GM18499 (cell line): ENCODE results near the gene WNT3.

Experiments
- ATAC-seq: cut with Tn5 transposase; IDR thresholded peaks from one replicate; pipeline ENCODE4 v1.9.1; 2021; ENCODE audit warnings: moderate number of reproducible peaks; ENCODE audit not compliant: insufficient read depth, unreplicated experiment

Gene WNT3

GRCh38 chr17:46837521-46837920 lies 19.0 kb upstream of the WNT3 start:
- no peak for ATAC-seq

GRCh38 chr17:46836500-46836899 lies 18.0 kb upstream of the WNT3 start:
- ATAC-seq: no peak

- no peak for ATAC-seq
Observed at GRCh38 chr17:46834846-46835245, 16.4 kb upstream of the WNT3 start.

GRCh38 chr17:46833840-46834208 lies 15.3 kb upstream of the WNT3 start:
- ATAC-seq: no peak

GRCh38 chr17:46832945-46833839 lies 14.7 kb upstream of the WNT3 start:
- ATAC-seq: no peak

- ATAC-seq: no peak
Observed at GRCh38 chr17:46832331-46832821, 13.9 kb upstream of the WNT3 start.

GRCh38 chr17:46831573-46832330 lies 13.3 kb upstream of the WNT3 start:
- no peak for ATAC-seq

- ATAC-seq: no peak
Observed at GRCh38 chr17:46827274-46827673, 8.8 kb upstream of the WNT3 start.

GRCh38 chr17:46826116-46826515 lies 7.6 kb upstream of the WNT3 start:
- ATAC-seq: no peak

GRCh38 chr17:46823657-46824056 lies 5.2 kb upstream of the WNT3 start:
- no peak for ATAC-seq

- no peak for ATAC-seq
Observed at GRCh38 chr17:46822388-46822921, 4.0 kb upstream of the WNT3 start.

- ATAC-seq: no peak
Observed at GRCh38 chr17:46821482-46822387, 3.2 kb upstream of the WNT3 start.

- no peak for ATAC-seq
Observed at GRCh38 chr17:46820592-46821450, 2.3 kb upstream of the WNT3 start.

GRCh38 chr17:46819906-46820351 lies 1.4 kb upstream of the WNT3 start:
- ATAC-seq: no peak

- ATAC-seq: no peak
Observed at GRCh38 chr17:46818929-46819859, 702 bp upstream of the WNT3 start.

GRCh38 chr17:46817901-46818209 lies 637 bp downstream of the WNT3 start:
- ATAC-seq: no peak

- no peak for ATAC-seq
Observed at GRCh38 chr17:46817151-46817900, 1.2 kb downstream of the WNT3 start.
